Stimulated activated CD4-positive, alpha-beta T cell treated with anti-CD3 and anti-CD28 coated beads, Interleukin-1b, Interleukin-23, amount 100 ng/mL, for 24 hours (primary cell): ENCODE results near the gene AAGAB.
"Not testable (repeated sequence)": the region's sequence is repeated elsewhere in the genome, so short reads cannot be mapped to it uniquely, and the experiment has no call there.

Source experiments
- DNase-seq, 4 experiments: peaks; one replicate each; pipeline ENCODE4 v3.0.0-alpha.2; 2020; ENCODE audit warnings: low read depth in 4 of 4, low spot score in 1 of 4

The AAGAB gene

DNA sequence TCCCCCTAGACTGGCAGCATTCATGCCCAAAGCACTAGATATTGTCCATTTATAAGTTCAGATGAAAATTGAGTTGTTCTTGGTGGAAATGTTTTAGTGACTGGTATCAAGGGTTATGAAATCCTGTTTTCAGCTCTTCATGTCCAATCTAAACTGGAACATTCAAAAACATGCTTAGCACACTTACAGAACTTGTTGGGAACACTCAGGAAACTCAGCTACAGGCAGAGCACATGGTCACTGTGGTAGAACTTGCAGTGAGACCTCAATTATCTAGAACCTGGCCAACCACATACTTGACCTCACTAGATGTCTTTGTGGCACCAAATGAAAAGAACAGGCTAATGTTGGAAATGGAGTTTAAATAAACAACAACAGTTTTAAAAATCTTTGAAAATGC, 100.2 kb downstream of the AAGAB start:
- no peak for DNase-seq

DNA sequence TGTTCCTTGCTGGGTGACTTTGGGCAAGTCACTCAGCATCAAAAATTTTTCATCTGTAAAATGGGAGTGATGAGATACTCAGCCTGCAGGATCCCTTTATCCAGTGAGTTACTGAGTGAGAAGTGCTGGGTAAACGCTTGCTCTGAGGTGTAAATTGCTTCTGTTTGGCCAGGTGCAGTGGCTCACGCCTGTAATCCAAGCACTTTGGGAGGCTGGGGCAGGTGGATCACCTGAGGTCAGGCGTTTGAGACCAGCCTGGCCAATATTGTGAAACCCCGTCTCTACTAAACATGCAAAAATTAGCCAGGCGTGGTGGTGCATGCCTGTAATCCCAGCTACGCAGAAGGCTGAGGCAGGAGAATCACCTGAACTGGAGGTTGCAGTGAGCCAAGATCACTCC, 101.4 kb downstream of the AAGAB start:
- DNase-seq, result not testable (repeated sequence)

DNA sequence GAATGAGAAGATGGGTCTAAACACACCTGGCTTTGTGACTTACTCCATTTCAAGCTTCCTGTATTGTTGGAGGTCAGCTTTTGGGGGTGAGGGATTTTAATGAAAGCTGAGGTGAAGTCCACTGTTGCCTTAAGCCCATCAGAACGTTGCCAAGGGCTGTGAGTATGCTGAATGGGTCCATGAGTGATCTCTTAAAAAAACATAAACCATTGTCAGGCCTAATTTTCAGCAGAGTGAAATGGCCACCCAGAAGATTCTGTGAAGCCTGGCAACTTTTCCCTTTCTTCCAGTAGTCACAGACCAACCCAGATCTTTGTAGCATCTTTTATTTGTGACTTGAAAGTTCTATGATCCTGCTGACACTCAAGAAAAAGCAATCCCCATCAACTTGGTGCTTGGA, 102.0 kb downstream of the AAGAB start:
- no peak for DNase-seq
